ENCODE results near the gene PMM1. TPM values are rescaled to one million over a fixed set of nuclear protein-coding genes. Genes with fewer than 3 reads are reported as not detected.

PMM1 gene
- total and polyA plus RNA-seq, 12 donors: 37.8 to 105 (median 62.1) TPM

- Histone ChIP-seq H3K27ac (peak overlapping the region in 3 of 5 donors; percentile 20 to 92 (median 79)), H3K27me3 (no peaks in the 10 kb centered on the region), H3K9me3 (replicated peaks in 1 of 3) (no peaks in the 10 kb centered on the region), H3K4me1 (replicated peaks in 1 of 2) (peaks cover 55 to 69% of the 10 kb centered on the region in 2 donors), H3K36me3 (replicated peaks in 1 of 2) (peaks cover 0 to 5% of the 10 kb centered on the region in 2 donors), H3K4me3 (no peak overlapping the region)
- intact Hi-C loops (cut with DNase I): no loop called here
- no peak for DNase-seq
- no peak for TF ChIP-seq CTCF (IDR thresholded peaks at IDR 0.05)
- 61 to 71% (median 64%) methylated on average over 3 of the region's 3 CpGs for WGBS, 4 donors
These were observed 22.2 kb downstream of the PMM1 start for GRCh38 chr22:41567512-41567768.

- Histone ChIP-seq H3K4me1 (replicated peaks in 1 of 2) (peaks cover 58 to 79% of the 10 kb centered on the region in 2 donors), H3K9me3 (replicated peaks in 1 of 3) (no peaks in the 10 kb centered on the region), H3K27ac (peak overlapping the region; percentile 59 to 92 (median 79)), H3K36me3 (replicated peaks in 1 of 2) (no peaks in the 10 kb centered on the region), H3K27me3 (no peaks in the 10 kb centered on the region), H3K4me3 (no peak overlapping the region)
- intact Hi-C loops (cut with DNase I): no loop called here
- peak; percentile 68 to 87 (median 83) for DNase-seq
- 30 to 37% (median 32%) methylated on average over 4 to 8 of the region's 8 CpGs for WGBS, 4 donors
- TF ChIP-seq POLR2A (IDR thresholded peaks at IDR 0.05): no peak
- no peak for TF ChIP-seq CTCF (IDR thresholded peaks at IDR 0.05)
These were observed 24.1 kb downstream of the PMM1 start for GRCh38 chr22:41565403-41566054.

GRCh38 chr22:41564563-41564962 lies 25.1 kb downstream of the PMM1 start:
- peak in 1 of 2 donors; percentile 45 for TF ChIP-seq POLR2A (IDR thresholded peaks at IDR 0.05)
- TF ChIP-seq CTCF (IDR thresholded peaks at IDR 0.05): no peak
- DNase-seq: peak in 6 of 7 donors; percentile 40 to 69 (median 64)
- Histone ChIP-seq H3K4me3 (no peak overlapping the region), H3K36me3 (replicated peaks in 1 of 2) (no peaks in the 10 kb centered on the region), H3K4me1 (replicated peaks in 1 of 2) (peaks cover 66 to 89% of the 10 kb centered on the region in 2 donors), H3K27ac (peak overlapping the region; percentile 59 to 92 (median 79)), H3K27me3 (no peaks in the 10 kb centered on the region), H3K9me3 (replicated peaks in 1 of 3) (no peaks in the 10 kb centered on the region)
- intact Hi-C loops (cut with DNase I): no loop called here
- WGBS, 4 donors: 48 to 65% (median 54%) methylated on average over 8 of the region's 8 CpGs

- intact Hi-C loops (cut with DNase I): no loop called here
- peak; percentile 69 to 89 (median 84) for DNase-seq
- Histone ChIP-seq H3K4me3 (peak overlapping the region in 2 of 4 donors; percentile 3 to 70), H3K27me3 (no peaks in the 10 kb centered on the region), H3K9me3 (replicated peaks in 1 of 3) (no peaks in the 10 kb centered on the region), H3K36me3 (replicated peaks in 1 of 2) (no peaks in the 10 kb centered on the region), H3K4me1 (replicated peaks in 1 of 2) (peaks cover 57 to 77% of the 10 kb centered on the region in 2 donors), H3K27ac (peak overlapping the region; percentile 64 to 96 (median 79))
- TF ChIP-seq CTCF (IDR thresholded peaks at IDR 0.05): no peak
- TF ChIP-seq POLR2A (IDR thresholded peaks at IDR 0.05): peak in 1 of 2 donors; percentile 69
- WGBS, 4 donors: 23 to 41% (median 32%) methylated on average over 8 to 10 of the region's 10 CpGs
These were observed 26.5 kb downstream of the PMM1 start for GRCh38 chr22:41563051-41563711.

Data from adrenal gland (tissue), 12 donors.